Measurements from ENCODE around the gene DOK5.

- no peak for TF ChIP-seq CHD2 (IDR thresholded peaks at IDR 0.05; ENCODE audit: low read length, partially characterized antibody)
- no peak for TF ChIP-seq CTCF (IDR thresholded peaks at IDR 0.05)
- no peak for TF ChIP-seq ELF1 (IDR thresholded peaks at IDR 0.05)
- no peak for TF ChIP-seq POLR2AphosphoS5 (IDR thresholded peaks at IDR 0.05; ENCODE audit: low read depth, low read length)
- no peak for TF ChIP-seq FOXM1 (IDR thresholded peaks at IDR 0.05; ENCODE audit: low read depth)
Measured at GRCh38 chr20:54618412-54618811, 143.0 kb downstream of the DOK5 start.
